Activated CD8-positive, alpha-beta memory T cell treated with anti-CD3 and anti-CD28 coated beads, Interleukin-2, amount 50 U/mL, for 1 hour (primary cell): ENCODE data around the gene ABCC12.
"Not testable (repeated sequence)": the region's sequence is repeated elsewhere in the genome, so short reads cannot be mapped to it uniquely, and the experiment has no call there.

Experiments used
- DNase-seq: peaks from one replicate; pipeline ENCODE4 v3.0.0-alpha.2; 2020; ENCODE audit errors: extremely low read depth

The ABCC12 gene

GRCh38 chr16:48155926-48156789 lies at the start of gene ABCC12:
Gene ABCC12 (minus strand): TSS chr16:48155993. CDS start chr16:48146424, 9,569 bp downstream.
- DNase-seq = no peak

GRCh38 chr16:48204825-48205151 lies 49.0 kb upstream of the ABCC12 start:
- no peak for DNase-seq

- no peak for DNase-seq
These were observed 48.4 kb upstream of the ABCC12 start for GRCh38 chr16:48203974-48204824.

- DNase-seq = no peak
These were observed 45.9 kb upstream of the ABCC12 start for GRCh38 chr16:48201515-48202201.

- no peak for DNase-seq
These were observed 41.5 kb upstream of the ABCC12 start for GRCh38 chr16:48197294-48197693.

GRCh38 chr16:48194828-48195556 lies 39.2 kb upstream of the ABCC12 start:
- no peak for DNase-seq

GRCh38 chr16:48193846-48194245 lies 38.1 kb upstream of the ABCC12 start:
- DNase-seq = no peak

- DNase-seq = no peak
These were observed 32.8 kb upstream of the ABCC12 start for GRCh38 chr16:48188449-48189102.

- DNase-seq = no peak
These were observed 32.0 kb upstream of the ABCC12 start for GRCh38 chr16:48187779-48188178.

GRCh38 chr16:48184681-48185080 lies 28.9 kb upstream of the ABCC12 start:
- DNase-seq = no peak

- no peak for DNase-seq
These were observed 27.3 kb upstream of the ABCC12 start for GRCh38 chr16:48182979-48183537.

GRCh38 chr16:48181746-48182520 lies 26.1 kb upstream of the ABCC12 start:
- not testable (repeated sequence) for DNase-seq

GRCh38 chr16:48180868-48181480 lies 25.2 kb upstream of the ABCC12 start:
- no peak for DNase-seq

GRCh38 chr16:48176635-48177408 lies 21.0 kb upstream of the ABCC12 start:
- no peak for DNase-seq

- no peak for DNase-seq
These were observed 18.1 kb upstream of the ABCC12 start for GRCh38 chr16:48173889-48174288.

- DNase-seq = no peak
These were observed 16.9 kb upstream of the ABCC12 start for GRCh38 chr16:48172682-48173081.

- no peak for DNase-seq
These were observed 14.1 kb upstream of the ABCC12 start for GRCh38 chr16:48169896-48170295.

GRCh38 chr16:48168075-48168474 lies 12.3 kb upstream of the ABCC12 start:
- no peak for DNase-seq

- DNase-seq = not testable (repeated sequence)
These were observed 10.8 kb upstream of the ABCC12 start for GRCh38 chr16:48166617-48167016.
